ENCODE data around the gene PACS1. TPM values are rescaled to one million over a fixed set of nuclear protein-coding genes. Genes with fewer than 3 reads are reported as not detected.

PACS1 gene
- total RNA-seq, 2 donors from 2014 or later: 104 to 114 TPM

DNA sequence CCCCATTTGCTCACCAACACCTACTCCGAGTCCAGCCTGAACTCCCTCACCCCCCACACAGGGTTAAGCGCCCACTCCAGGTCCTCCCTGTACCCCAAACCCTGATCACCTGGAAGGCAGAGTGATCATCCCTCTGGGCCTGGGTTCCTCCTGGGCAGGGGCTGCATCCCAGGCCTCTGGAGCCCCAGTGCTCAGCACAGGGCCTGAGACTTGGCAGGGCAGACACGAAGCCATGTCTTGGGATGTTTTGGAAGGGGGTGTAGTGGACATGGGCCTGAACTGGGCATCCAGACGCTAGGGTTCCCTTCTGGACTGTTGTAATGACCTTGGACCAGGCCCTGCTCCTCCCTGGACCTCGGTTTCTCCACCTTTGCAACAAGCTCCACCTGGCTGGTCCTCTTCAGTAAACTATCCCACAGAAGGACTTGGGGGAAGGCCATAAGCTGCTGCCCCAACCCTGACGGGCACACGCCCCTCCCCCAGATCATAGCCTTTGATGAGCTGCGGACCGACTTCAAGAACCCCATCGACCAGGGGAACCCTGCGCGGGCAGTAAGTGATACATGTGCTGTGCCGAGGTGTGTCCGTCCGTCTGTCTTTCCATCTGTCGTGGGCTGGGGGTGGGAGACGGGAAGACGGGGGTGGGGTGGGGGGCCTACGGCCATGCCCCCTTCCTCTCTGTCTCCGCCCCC, 211.8 kb downstream of the PACS1 start:
- peaks cover 24% of the 10 kb centered on the region for H3K4me1 Mint-ChIP-seq (ENCODE audit: low read depth)
- ATAC-seq (replicated peaks in 1 of 2) (no peak), DNase-seq (no peak)
- H3K4me3 Mint-ChIP-seq: peak overlapping the region; percentile 12 to 29
- peaks cover 19% of the 10 kb centered on the region for H3K27me3 Mint-ChIP-seq (ENCODE audit: low read depth)
- H3K36me3 Mint-ChIP-seq (ENCODE audit: insufficient read depth in 2 of 2): peaks cover 0 to 1% of the 10 kb centered on the region in 2 donors
- no peak overlapping the region for H3K27ac Mint-ChIP-seq
- no peaks in the 10 kb centered on the region for H3K9me3 Mint-ChIP-seq

DNA sequence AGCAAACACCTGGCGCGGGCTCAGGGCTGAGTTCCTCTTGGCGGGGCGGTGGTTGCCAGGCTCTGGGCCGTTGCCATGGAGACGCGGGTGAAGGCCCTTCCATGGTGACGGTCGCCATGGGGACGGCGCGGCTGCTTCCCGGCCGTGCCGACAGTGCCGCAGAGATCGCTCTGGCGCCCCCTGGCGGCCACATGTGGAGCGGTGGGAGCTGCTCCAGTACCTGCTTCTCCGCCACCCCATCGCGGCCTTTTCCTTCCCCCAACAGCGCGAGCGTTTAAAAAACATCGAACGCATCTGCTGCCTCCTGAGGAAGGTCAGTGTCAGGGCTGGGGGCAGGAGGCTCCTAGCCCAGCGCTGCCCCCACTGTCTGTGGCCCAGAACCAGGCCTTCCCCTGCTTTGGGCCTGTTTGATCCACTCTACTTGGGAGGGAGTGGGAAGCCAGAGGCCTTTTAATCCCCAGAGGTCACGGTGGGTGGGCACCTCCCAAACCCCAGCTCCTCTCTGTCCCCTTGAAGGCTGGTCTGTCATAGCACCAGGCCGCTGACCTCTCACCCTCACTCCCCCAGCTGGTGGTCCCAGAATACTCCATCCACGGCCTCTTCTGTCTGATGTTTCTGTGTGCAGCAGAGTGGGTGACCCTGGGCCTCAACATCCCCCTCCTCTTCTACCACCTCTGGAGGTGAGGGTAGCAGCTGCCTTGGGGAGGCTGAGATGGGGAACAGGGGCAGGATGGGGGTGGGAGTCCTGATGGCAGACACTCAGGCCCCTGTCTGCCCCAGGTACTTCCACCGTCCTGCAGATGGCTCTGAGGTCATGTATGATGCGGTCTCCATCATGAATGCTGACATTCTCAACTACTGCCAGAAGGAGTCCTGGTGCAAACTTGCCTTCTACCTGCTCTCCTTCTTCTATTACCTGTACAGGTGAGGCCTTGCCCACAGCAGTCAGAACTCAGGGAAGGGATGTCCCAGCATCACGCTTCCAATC, 212.7 kb downstream of the PACS1 start:
- Mint-ChIP-seq H3K27ac (peak overlapping the region; percentile 42), H3K9me3 (no peaks in the 10 kb centered on the region), H3K4me1 (ENCODE audit: low read depth) (peaks cover 32% of the 10 kb centered on the region), H3K27me3 (ENCODE audit: low read depth) (peaks cover 19% of the 10 kb centered on the region), H3K36me3 (ENCODE audit: insufficient read depth in 2 of 2) (peaks cover 0 to 2% of the 10 kb centered on the region in 2 donors), H3K4me3 (peak overlapping the region; percentile 29 to 34)
- ATAC-seq (replicated peaks in 1 of 2) (peak; percentile 87 to 88), DNase-seq (peak; percentile 99)

DNA sequence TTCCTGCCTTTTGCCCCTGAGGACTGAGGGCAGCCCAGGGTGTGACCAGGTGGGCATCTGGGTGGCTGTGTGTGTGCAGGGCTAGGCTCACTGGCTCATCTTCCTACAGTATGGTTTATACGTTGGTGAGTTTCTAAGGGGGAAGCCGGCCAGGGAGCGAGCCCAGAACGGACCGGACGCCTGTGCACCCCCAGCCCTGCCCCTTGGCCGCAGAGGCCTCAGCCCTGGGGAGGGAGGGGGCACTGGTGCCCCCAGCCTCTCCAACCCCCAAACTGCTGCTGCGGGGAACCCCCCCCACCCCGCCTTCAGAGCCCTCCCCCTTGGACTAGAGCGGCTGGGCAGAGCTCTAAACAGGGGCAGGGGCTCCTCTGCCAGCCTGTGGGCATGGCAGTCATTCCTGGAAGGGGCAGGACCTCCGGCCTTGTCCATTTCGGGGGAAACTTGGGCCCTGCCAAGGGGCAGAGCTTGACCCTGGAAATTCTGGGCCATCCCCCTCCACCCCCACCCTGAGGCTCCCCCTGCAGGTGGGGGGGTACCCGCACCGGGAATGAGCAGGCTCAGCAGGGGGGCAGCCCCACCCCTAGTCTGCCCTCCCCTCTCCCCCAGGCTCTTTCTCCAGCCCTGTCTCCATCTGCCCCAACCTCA, 213.5 kb downstream of the PACS1 start:
- Mint-ChIP-seq H3K4me3 (no peak overlapping the region), H3K36me3 (ENCODE audit: insufficient read depth in 2 of 2) (peaks cover 0 to 2% of the 10 kb centered on the region in 2 donors), H3K9me3 (no peaks in the 10 kb centered on the region), H3K4me1 (ENCODE audit: low read depth) (peaks cover 33% of the 10 kb centered on the region), H3K27me3 (ENCODE audit: low read depth) (peaks cover 19% of the 10 kb centered on the region), H3K27ac (peak overlapping the region; percentile 23)
- DNase-seq: no peak
- ATAC-seq (replicated peaks in 1 of 2): no peak

DNA sequence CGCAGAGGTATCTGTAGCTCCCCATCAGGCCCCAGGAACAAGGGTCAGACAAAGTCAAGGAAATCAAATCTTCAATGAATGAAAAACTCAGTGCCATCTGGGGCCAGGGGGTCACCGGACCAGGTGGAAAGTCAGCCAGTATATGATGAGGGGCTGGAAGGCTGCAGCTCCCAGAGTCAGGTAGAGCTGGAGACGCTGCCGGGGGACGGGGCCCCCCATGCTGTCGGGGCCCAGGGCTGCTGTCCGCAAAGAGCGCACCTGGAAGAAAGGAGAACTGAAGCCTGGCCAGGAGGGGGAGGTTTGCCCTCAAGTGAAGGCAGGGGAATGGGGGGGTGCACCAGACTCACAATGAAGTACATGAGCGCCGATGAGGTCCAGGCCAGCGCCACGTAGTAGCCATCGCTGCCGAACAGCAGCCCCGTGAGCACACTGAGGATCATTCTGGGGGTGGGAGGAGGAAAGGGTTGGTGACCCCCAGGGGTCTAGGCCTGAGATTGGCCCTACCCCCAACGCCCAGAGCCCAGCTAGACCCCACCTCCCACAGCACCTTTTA, 214.5 kb downstream of the PACS1 start:
- H3K27me3 Mint-ChIP-seq (ENCODE audit: low read depth): peaks cover 10% of the 10 kb centered on the region
- DNase-seq: no peak
- no peak for ATAC-seq (replicated peaks in 1 of 2)
- peaks cover 28% of the 10 kb centered on the region for H3K4me1 Mint-ChIP-seq (ENCODE audit: low read depth)
- no peaks in the 10 kb centered on the region for H3K9me3 Mint-ChIP-seq
- H3K4me3 Mint-ChIP-seq: no peak overlapping the region
- H3K36me3 Mint-ChIP-seq (ENCODE audit: insufficient read depth in 2 of 2): peaks cover 0 to 2% of the 10 kb centered on the region in 2 donors
- no peak overlapping the region for H3K27ac Mint-ChIP-seq

DNA sequence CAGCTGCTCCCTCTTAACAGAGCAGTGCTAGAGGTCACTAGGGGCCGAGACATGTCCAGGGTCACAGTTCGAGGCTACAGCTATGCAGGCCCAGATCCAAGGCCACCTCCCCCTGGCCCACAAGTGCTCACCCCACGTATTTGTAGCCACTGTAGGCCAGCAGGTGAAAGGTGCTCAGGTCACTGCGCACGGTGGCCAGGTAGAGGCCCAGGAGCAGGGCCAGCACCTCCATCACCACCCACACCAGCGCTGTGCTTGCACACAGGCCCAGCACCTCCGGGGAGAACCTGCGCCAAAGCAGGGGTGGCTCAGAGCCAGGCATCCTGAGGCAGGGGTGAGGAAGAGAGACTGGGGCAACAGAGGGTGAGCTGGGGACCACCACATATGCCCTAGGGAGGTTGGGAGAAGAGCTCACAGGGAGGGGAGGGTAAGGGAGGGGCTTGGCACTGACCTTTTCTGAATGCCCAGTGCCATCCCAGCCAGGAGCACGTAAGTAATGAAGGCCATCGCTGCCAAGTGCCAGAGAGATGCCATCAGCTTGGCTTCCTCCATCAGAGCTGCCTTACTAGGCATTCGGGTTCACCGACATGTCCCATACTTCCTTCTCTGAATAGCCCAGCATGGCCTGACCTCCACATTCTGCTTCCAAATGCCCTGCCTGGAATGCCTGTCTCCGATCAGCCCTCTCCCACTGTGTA, 215.3 kb downstream of the PACS1 start:
- Mint-ChIP-seq H3K4me1 (ENCODE audit: low read depth) (peaks cover 34% of the 10 kb centered on the region), H3K9me3 (no peaks in the 10 kb centered on the region), H3K4me3 (no peak overlapping the region), H3K36me3 (ENCODE audit: insufficient read depth in 2 of 2) (peaks cover 0 to 2% of the 10 kb centered on the region in 2 donors), H3K27me3 (ENCODE audit: low read depth) (peaks cover 7% of the 10 kb centered on the region), H3K27ac (no peak overlapping the region)
- ATAC-seq (replicated peaks in 1 of 2) (no peak), DNase-seq (no peak)

DNA sequence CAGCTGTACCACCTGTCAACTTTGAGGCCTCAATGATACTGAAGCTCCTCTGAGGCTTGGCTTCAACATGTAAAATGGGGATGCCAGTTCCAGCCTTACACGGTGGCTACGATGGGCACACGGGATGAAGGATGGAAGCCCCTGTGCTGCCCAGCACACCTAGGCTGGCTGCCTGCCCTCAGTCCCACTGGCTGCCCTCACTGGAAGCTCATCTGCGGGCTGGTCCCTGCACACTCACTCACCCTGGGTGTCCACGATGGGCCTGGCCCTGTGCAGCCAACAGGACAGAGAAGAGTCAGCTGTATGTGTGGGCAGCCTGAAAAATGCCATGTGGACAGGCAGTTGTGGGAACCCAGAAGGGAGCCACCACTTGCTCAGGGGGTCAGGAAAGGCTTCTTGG, 216.6 kb downstream of the PACS1 start:
- H3K36me3 Mint-ChIP-seq (ENCODE audit: insufficient read depth in 2 of 2): peaks cover 0 to 2% of the 10 kb centered on the region in 2 donors
- ATAC-seq (replicated peaks in 1 of 2) (no peak), DNase-seq (no peak)
- peak overlapping the region; percentile 2 to 44 for H3K4me3 Mint-ChIP-seq
- no peak overlapping the region for H3K27ac Mint-ChIP-seq
- H3K4me1 Mint-ChIP-seq (ENCODE audit: low read depth): peaks cover 35% of the 10 kb centered on the region
- H3K9me3 Mint-ChIP-seq: no peaks in the 10 kb centered on the region
- H3K27me3 Mint-ChIP-seq (ENCODE audit: low read depth): peaks cover 10% of the 10 kb centered on the region

DNA sequence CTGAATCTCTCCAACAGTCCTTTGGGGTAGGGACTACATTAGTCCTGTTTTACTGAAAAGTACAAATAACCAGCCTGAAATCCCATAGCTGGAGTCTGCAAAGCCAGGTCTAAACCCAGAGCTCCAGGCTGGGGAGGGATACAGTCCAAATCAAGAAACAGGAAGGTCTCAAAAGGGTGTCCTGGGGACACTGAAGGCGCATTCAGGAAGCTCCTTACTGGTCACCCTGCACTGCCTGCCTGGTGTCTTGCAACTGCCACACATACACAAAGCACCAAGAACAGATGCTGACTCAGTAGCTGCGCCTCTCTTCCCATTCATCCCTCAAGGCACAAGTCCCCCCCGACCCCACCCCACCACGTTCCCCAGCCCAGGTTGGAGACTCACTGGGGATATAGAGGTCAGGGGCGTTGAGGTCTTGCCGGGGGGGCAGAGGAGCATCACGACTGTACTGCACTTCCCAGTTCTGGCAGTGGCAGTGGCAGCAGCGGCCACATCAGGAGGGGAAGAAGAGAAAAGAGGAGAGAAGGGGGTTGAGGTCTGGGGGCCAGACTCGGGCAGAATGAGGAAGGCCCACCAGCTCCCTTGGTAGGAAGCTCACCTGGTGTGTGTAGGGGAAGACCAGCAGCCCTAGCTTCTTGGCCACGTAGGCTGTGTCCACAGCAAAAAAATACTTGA, 217.3 kb downstream of the PACS1 start:
- peaks cover 0 to 2% of the 10 kb centered on the region in 2 donors for H3K36me3 Mint-ChIP-seq (ENCODE audit: insufficient read depth in 2 of 2)
- peak overlapping the region; percentile 92 to 93 for H3K4me3 Mint-ChIP-seq
- H3K9me3 Mint-ChIP-seq: no peaks in the 10 kb centered on the region
- H3K4me1 Mint-ChIP-seq (ENCODE audit: low read depth): peaks cover 31% of the 10 kb centered on the region
- ATAC-seq (replicated peaks in 1 of 2) (no peak), DNase-seq (no peak)
- no peak overlapping the region for H3K27ac Mint-ChIP-seq
- H3K27me3 Mint-ChIP-seq (ENCODE audit: low read depth): peaks cover 12% of the 10 kb centered on the region

DNA sequence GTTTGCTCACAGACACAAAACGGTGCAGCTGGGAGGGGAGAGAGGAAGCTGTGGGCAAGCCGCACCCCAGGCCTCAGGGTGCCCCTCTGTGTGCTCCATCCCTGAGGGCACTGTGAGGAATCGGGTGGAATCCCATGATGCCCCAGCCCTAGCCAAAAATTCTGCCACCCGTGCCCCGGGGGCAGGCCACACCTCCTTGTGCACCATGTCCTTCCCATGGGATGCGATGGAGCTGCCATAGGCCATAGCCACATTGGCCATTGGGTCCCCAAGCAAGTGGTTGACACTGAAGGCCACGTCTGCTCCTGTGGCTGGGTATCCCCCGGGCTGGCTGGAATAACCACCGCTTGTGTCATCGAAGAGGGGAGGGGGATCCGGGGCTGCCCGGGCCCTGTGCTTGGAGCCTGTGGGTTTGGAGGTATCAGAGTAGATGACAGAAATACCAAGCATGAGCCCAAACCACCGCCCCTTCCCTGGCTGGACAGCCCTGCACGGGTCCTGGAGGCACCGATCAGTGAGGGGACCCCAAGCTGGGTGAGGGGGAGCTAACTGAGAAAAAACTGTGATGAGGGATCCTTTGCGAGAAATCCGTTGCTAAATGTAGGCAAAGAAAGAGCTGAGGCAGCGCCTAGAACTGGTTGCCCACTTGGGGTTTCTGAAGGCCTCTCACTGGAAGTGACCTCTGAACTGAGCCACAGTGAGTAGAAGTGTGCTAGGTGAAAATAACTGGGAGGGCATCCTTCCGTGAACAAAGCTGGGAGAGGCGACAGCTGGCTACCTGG, 218.0 kb downstream of the PACS1 start:
- Mint-ChIP-seq H3K4me3 (peak overlapping the region; percentile 92 to 93), H3K36me3 (ENCODE audit: insufficient read depth in 2 of 2) (peaks cover 0 to 2% of the 10 kb centered on the region in 2 donors)
- no peak for DNase-seq

DNA sequence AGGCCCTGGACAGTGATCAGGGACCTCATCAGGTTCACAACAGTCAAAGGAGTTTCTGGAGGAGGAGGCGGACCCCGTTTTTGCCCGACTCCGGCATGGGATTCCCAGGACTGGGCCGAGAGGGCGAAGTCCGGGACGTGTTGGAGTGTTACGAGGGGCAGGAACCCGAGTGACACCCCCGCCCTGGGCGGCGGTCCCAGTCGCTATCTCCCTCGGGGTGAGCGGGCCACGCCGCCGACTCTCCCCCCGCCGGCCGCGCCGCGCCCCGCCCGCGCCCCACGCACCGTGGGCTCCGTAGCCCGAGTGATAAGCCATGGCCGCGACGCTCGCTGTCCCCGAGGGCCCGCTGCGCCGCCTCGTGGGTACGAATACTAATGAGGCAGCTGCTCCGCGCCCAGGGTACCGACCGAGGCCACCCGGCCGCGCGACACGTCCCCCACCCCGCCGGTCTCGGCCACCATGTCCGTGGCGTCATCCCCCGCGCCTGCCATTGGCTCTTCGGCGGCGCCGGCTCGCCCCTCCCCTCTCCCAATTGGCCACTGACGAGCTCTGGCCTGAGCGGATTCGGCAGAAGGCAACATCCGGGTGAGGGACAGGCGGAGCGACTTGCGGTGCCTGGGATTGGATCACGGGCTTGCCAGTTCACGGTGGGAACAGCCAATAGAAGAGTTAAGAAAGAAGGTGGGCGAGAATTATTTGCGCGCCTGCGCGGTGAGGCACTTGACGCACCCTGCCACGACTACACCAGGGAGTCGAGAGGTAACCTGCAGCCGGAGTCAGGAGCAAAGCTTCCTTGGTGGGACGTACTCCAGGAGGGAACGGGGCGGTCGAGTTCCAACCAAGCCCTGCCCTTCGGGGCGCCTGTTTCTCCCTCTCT, 218.8 kb downstream of the PACS1 start, which contains the start of gene YIF1A:
YIF1A (minus strand) TSS at position 473 of the 877 bp plus-strand sequence; CDS start at position 315, 158 bp downstream.
- Mint-ChIP-seq H3K27ac (peak within 1 kb of the TSS; percentile 94), H3K36me3 (ENCODE audit: insufficient read depth in 2 of 2) (peaks cover 0 to 2% of the 10 kb centered on the region in 2 donors), H3K4me1 (ENCODE audit: low read depth) (peaks cover 28% of the 10 kb centered on the region), H3K4me3 (peak within 1 kb of the TSS; percentile 92 to 93), H3K27me3 (ENCODE audit: low read depth) (peaks cover 27% of the 10 kb centered on the region), H3K9me3 (no peaks in the 10 kb centered on the region)
- ATAC-seq (replicated peaks in 1 of 2) (peak; percentile 93), DNase-seq (peak; percentile 99)

More for the DNA sequence above, 218.0 kb downstream of the PACS1 start:
- Mint-ChIP-seq H3K4me1 (ENCODE audit: low read depth) (peaks cover 30% of the 10 kb centered on the region), H3K9me3 (no peaks in the 10 kb centered on the region), H3K27me3 (ENCODE audit: low read depth) (peaks cover 19% of the 10 kb centered on the region), H3K27ac (peak overlapping the region; percentile 52)
- ATAC-seq (replicated peaks in 1 of 2): no peak

DNA sequence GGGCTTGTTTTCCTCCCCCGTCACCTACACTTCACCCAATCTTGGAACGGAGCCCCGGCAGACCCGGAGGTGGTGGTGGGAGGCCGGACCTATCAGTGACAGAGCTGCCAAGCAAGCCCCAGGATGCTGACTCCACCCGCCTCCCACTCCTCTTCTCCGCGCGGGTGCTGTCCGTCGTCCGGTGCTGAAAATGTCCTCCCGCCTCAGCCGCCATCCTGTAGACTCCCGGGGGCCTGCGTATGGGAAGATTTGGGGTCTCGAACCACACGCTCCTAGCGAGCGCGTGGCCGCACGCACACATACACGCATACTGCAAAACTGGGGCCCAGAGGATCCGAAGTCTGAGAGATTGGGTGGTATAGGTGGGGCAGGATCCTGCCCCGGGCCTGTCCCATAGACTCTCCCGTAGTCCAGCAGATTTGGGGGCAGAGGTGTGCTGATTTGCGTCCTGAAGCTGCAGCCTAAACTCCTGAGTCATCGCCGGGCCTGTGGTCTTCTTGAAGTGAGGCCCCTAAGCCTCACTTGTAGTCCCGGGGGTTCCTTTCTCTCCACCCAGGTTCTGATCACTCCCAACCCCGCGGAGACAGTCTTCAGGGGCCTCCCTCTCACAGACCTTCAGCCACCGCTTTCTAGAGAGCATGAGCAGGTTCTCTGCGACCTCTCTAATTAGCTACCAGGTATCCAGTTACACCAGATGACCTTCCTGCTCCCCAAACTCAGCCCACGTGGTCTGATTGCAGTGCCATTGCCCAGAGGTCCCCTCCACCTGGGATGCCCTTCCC, 219.7 kb downstream of the PACS1 start:
- peak; percentile 70 to 73 for ATAC-seq (replicated peaks in 1 of 2)
- peak; percentile 84 to 90 for DNase-seq

More for the DNA sequence above, 219.7 kb downstream of the PACS1 start:
- peaks cover 27% of the 10 kb centered on the region for H3K27me3 Mint-ChIP-seq (ENCODE audit: low read depth)
- H3K4me1 Mint-ChIP-seq (ENCODE audit: low read depth): peaks cover 28% of the 10 kb centered on the region
- H3K9me3 Mint-ChIP-seq: no peaks in the 10 kb centered on the region
- peak overlapping the region; percentile 92 to 93 for H3K4me3 Mint-ChIP-seq
- peak overlapping the region; percentile 94 for H3K27ac Mint-ChIP-seq
- H3K36me3 Mint-ChIP-seq (ENCODE audit: insufficient read depth in 2 of 2): peaks cover 0 to 2% of the 10 kb centered on the region in 2 donors
